GM18502 (cell line): ENCODE data around the gene PRKD2.
"Not testable (repeated sequence)": the region's sequence is repeated elsewhere in the genome, so short reads cannot be mapped to it uniquely, and the experiment has no call there.

ENCODE experiments used
- ATAC-seq: cut with Tn5 transposase; IDR thresholded peaks from one replicate; pipeline ENCODE4 v1.9.1; 2021; ENCODE audit warnings: mild to moderate bottlenecking; ENCODE audit not compliant: unreplicated experiment, poor library complexity

PRKD2 gene

GRCh38 chr19:46713781-46714443 lies 3.0 kb downstream of the PRKD2 start:
- no peak for ATAC-seq

- ATAC-seq = not testable (repeated sequence)
Measured at GRCh38 chr19:46712768-46713338, 4.1 kb downstream of the PRKD2 start.

GRCh38 chr19:46710687-46711086 lies 6.2 kb downstream of the PRKD2 start:
- no peak for ATAC-seq

GRCh38 chr19:46704379-46705076 lies 12.4 kb downstream of the PRKD2 start:
- no peak for ATAC-seq

GRCh38 chr19:46700704-46701103 lies 16.2 kb downstream of the PRKD2 start:
- no peak for ATAC-seq

- ATAC-seq = no peak
Measured at GRCh38 chr19:46698395-46699321, 18.3 kb downstream of the PRKD2 start.

- no peak for ATAC-seq
Measured at GRCh38 chr19:46697204-46697960, 19.5 kb downstream of the PRKD2 start.

- no peak for ATAC-seq
Measured at GRCh38 chr19:46696866-46697203, 20.1 kb downstream of the PRKD2 start.

- no peak for ATAC-seq
Measured at GRCh38 chr19:46696052-46696451, 20.9 kb downstream of the PRKD2 start.

- no peak for ATAC-seq
Measured at GRCh38 chr19:46693760-46694159, 23.2 kb downstream of the PRKD2 start.

- ATAC-seq = no peak
Measured at GRCh38 chr19:46692918-46693722, 23.8 kb downstream of the PRKD2 start.

- ATAC-seq = no peak
Measured at GRCh38 chr19:46691948-46692347, 25.0 kb downstream of the PRKD2 start.

GRCh38 chr19:46691104-46691503 lies 25.8 kb downstream of the PRKD2 start:
- ATAC-seq = no peak

- ATAC-seq = no peak
Measured at GRCh38 chr19:46689358-46689757, 27.6 kb downstream of the PRKD2 start.

GRCh38 chr19:46687438-46688145 lies 29.3 kb downstream of the PRKD2 start:
- no peak for ATAC-seq

GRCh38 chr19:46685189-46685588 lies 31.7 kb downstream of the PRKD2 start:
- ATAC-seq = no peak

- ATAC-seq = no peak
Measured at GRCh38 chr19:46678110-46678732, 38.7 kb downstream of the PRKD2 start.
